Measurements from ENCODE around the gene PHF13.

Gene PHF13

GRCh38 chr1:6601923-6602668 is 11.4 kb upstream of the PHF13 start:
- no peak for DNase-seq (ENCODE audit: low read depth in 2 of 2)

- peak; percentile 74 to 77 for DNase-seq (ENCODE audit: low read depth in 2 of 2)
These were observed 10.8 kb upstream of the PHF13 start, which contains the start of gene KLHL21 for GRCh38 chr1:6602669-6603237. Gene KLHL21 (minus strand): TSS chr1:6602869. CDS start chr1:6602817, 52 bp downstream.

GRCh38 chr1:6603238-6603914 is 10.2 kb upstream of the PHF13 start:
- no peak for DNase-seq (ENCODE audit: low read depth in 2 of 2)

- no peak for DNase-seq (ENCODE audit: low read depth in 2 of 2)
These were observed 9.5 kb upstream of the PHF13 start for GRCh38 chr1:6603915-6604558.

DNA sequence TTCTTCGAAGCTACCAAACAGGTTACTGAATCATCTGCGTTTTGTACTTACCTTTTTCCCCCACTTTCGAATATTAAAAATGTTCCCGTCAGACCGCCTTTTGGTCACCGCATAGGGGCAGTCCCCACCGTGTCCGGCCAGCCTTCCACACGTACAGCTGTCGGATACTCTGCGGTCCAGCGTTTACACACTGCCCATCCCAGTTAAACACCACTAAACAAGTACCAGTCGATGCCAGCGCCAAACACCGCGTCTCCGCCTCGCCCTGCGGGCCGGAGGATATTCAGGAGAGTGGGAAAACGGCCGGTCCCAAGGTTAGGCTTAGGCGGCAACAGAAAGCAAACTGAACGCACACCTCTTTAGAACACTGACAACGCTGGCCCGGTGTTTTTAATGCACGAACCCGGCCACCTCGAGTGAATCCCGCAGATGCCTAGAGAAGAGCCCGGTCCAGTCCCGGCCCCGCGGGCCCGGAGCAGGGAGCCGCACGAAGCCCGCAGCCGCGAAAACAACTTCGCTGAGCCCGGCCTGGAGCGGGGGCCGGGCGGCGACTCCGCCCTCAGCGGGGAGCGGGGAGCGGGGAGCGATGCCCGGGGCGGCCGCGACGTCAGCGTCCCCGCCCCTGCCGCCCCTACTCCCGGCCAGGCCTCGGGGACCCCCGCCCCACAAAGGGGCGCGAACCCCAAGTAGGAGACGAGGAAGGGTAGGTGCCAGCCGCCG is 730 bp upstream of the PHF13 start:
- no peak for DNase-seq (ENCODE audit: low read depth in 2 of 2)

GRCh38 chr1:6614019-6614928 is 743 bp downstream of the PHF13 start:
- no peak for DNase-seq (ENCODE audit: low read depth in 2 of 2)

DNA sequence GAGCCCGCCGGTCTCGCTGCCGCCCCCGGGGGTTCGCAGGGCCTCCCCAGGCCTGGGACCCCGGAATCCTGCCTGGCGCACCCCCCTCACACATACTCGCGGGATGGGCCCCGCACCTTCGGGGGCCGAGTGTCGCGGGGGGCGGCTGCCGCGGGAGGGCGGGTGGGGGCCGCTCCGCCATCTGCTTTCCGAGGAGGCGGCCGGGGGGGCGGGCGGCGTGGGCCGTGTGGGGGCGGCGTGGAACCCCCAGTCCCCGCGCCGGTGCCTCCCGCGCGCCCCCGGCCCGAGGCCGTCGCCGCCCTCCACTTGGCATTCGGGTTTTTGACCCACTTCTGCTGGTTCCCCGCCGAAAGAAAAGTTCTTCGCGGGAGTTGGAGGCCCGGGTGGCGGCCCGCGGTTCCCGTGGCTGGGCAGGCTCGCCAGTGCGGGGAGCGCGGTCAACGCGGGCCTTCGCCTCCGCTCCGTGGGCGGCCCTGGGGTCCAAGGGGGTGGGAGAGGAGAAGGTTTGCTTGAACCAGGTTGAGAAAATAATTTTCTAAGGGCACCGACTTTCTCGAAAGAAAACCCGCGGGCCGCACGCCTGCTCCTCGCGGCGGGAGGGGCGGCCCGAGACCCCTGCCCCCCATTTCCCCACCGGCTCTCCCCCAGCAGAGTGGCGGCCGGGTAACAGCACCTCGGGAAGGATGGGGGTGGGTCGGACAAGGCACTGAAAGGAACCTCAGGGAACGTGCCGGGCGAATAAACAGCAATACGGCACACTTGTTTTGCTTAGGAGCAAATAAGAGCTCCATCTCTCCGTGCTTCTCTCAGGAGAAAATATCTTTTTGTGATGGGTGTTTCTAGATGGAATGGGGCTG is 1.6 kb downstream of the PHF13 start:
- DNase-seq (ENCODE audit: low read depth in 2 of 2), result no peak

GRCh38 chr1:6619045-6619444 is 5.5 kb downstream of the PHF13 start:
- no peak for DNase-seq (ENCODE audit: low read depth in 2 of 2)

GRCh38 chr1:6621429-6622391 is 8.2 kb downstream of the PHF13 start:
- DNase-seq (ENCODE audit: low read depth in 2 of 2), result no peak

GRCh38 chr1:6622396-6623152 is 9.0 kb downstream of the PHF13 start:
- no peak for DNase-seq (ENCODE audit: low read depth in 2 of 2)

DNA sequence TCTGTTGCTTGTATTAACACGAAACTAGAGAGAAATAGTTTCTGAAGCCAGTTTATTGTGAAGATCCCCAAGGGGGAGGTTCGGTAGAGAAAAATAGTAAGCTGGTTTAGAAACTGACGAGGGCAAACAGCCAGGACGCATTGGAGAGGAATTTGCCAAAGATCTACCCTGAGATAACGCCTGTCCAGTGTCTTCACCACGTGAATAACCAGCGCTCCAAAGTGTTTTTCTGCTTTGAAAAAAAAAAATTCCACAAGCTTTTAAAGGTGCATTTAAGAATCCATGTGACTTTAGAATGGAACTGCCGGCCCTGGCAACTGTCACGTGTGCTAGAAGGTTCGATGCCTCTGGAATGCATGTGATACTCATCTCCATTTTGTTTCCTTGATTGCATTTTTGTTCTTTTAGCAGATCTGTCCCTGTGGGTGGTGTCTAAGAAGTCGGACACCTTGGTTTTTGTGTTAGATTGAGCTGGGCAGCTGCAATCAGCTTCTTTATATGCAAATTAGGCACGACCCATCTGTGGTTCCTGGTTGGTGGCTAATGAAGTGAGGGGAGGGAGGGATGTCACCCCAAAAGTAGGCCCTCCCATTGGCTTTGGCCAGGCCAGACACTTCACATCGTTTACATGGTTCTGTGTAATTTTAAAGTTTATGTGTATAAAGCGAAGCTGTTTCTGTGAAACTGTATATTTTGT is 9.9 kb downstream of the PHF13 start:
- DNase-seq (ENCODE audit: low read depth in 2 of 2), result no peak

GRCh38 chr1:6624710-6625583 is 11.4 kb downstream of the PHF13 start, which contains the start of gene THAP3:
Gene THAP3 (plus strand): TSS chr1:6624868. CDS start chr1:6625219, 351 bp downstream.
- peak; percentile 85 to 89 for DNase-seq (ENCODE audit: low read depth in 2 of 2)

GRCh38 chr1:6625584-6626149 is 12.1 kb downstream of the PHF13 start:
- no peak for DNase-seq (ENCODE audit: low read depth in 2 of 2)

GRCh38 chr1:6627031-6627430 is 13.5 kb downstream of the PHF13 start:
- DNase-seq (ENCODE audit: low read depth in 2 of 2), result no peak

GRCh38 chr1:6627841-6628545 is 14.5 kb downstream of the PHF13 start:
- DNase-seq (ENCODE audit: low read depth in 2 of 2), result no peak

All from activated CD4-positive, alpha-beta T cell treated with anti-CD3 and anti-CD28 coated beads for 24 hours (primary cell).